Measurements from ENCODE around the gene HBG2. TPM values are rescaled to one million over a fixed set of nuclear protein-coding genes. Genes with fewer than 3 reads are reported as not detected.

The HBG2 gene
- total RNA-seq, 2 donors from 2014 or later: not detected

GRCh38 chr11:5246772-5247471 is 7.7 kb downstream of the HBG2 start:
- 76% methylated on average over 6 of the region's 6 CpGs for WGBS

GRCh38 chr11:5245155-5245554 is 9.4 kb downstream of the HBG2 start:
- no peak for DNase-seq (ENCODE audit: low spot score)
- TF ChIP-seq CTCF (IDR thresholded peaks at IDR 0.05): no peak
- TF ChIP-seq POLR2A (IDR thresholded peaks at IDR 0.05): no peak
- no peak for TF ChIP-seq POLR2AphosphoS5 (IDR thresholded peaks at IDR 0.05)
- H3K9me3 ChIP-seq: no peaks in the 10 kb centered on the region
- H3K27me3 ChIP-seq (replicated peaks; ENCODE audit: insufficient read depth): no peaks in the 10 kb centered on the region
- H3K27ac ChIP-seq: no peak overlapping the region
- H3K4me3 ChIP-seq: no peak overlapping the region
- no peaks in the 10 kb centered on the region for H3K4me1 ChIP-seq (replicated peaks)
- no peaks in the 10 kb centered on the region for H3K36me3 ChIP-seq
- intact Hi-C loops (cut with DNase I): no loop called here
- 83% methylated on average over 2 of the region's 2 CpGs for WGBS

More at GRCh38 chr11:5246772-5247471, 7.7 kb downstream of the HBG2 start:
- Histone ChIP-seq H3K9me3 (no peaks in the 10 kb centered on the region), H3K36me3 (no peaks in the 10 kb centered on the region), H3K27ac (no peak overlapping the region), H3K4me3 (no peak overlapping the region), H3K27me3 (replicated peaks; ENCODE audit: insufficient read depth) (no peaks in the 10 kb centered on the region), H3K4me1 (replicated peaks) (no peaks in the 10 kb centered on the region)
- DNase-seq (ENCODE audit: low spot score): no peak
- intact Hi-C loops (cut with DNase I): no loop called here
- no peak for TF ChIP-seq CTCF (IDR thresholded peaks at IDR 0.05)
- no peak for TF ChIP-seq POLR2A (IDR thresholded peaks at IDR 0.05)
- no peak for TF ChIP-seq POLR2AphosphoS5 (IDR thresholded peaks at IDR 0.05)

GRCh38 chr11:5243816-5244180 is 10.8 kb downstream of the HBG2 start:
- intact Hi-C loops (cut with DNase I): no loop called here
- no peak for DNase-seq (ENCODE audit: low spot score)
- H3K27me3 ChIP-seq (replicated peaks; ENCODE audit: insufficient read depth): no peaks in the 10 kb centered on the region
- no peaks in the 10 kb centered on the region for H3K4me1 ChIP-seq (replicated peaks)
- H3K4me3 ChIP-seq: no peak overlapping the region
- no peak overlapping the region for H3K27ac ChIP-seq
- TF ChIP-seq POLR2A (IDR thresholded peaks at IDR 0.05): no peak
- TF ChIP-seq POLR2AphosphoS5 (IDR thresholded peaks at IDR 0.05): no peak
- TF ChIP-seq CTCF (IDR thresholded peaks at IDR 0.05): no peak
- H3K9me3 ChIP-seq: no peaks in the 10 kb centered on the region
- H3K36me3 ChIP-seq: no peaks in the 10 kb centered on the region
- 90% methylated on average over 4 of the region's 4 CpGs for WGBS

GRCh38 chr11:5242933-5243815 is 11.4 kb downstream of the HBG2 start:
- intact Hi-C loops (cut with DNase I): no loop called here
- Histone ChIP-seq H3K36me3 (no peaks in the 10 kb centered on the region), H3K4me1 (replicated peaks) (no peaks in the 10 kb centered on the region), H3K9me3 (no peaks in the 10 kb centered on the region), H3K27ac (no peak overlapping the region), H3K27me3 (replicated peaks; ENCODE audit: insufficient read depth) (no peaks in the 10 kb centered on the region), H3K4me3 (no peak overlapping the region)
- no peak for TF ChIP-seq CTCF (IDR thresholded peaks at IDR 0.05)
- no peak for TF ChIP-seq POLR2A (IDR thresholded peaks at IDR 0.05)
- no peak for TF ChIP-seq POLR2AphosphoS5 (IDR thresholded peaks at IDR 0.05)
- WGBS: 71% methylated on average over 7 of the region's 7 CpGs
- DNase-seq (ENCODE audit: low spot score): no peak
